Muscle of leg (tissue), 9 donors: Measurements from ENCODE around the gene SMC1A. TPM values are rescaled to one million over a fixed set of nuclear protein-coding genes. Genes with fewer than 3 reads are reported as not detected.

Experiments used
- polyA plus RNA-seq, 8 donors: library from polyadenylated mRNA; unstranded; fragments of 120-200 nt; gene quantifications; one replicate each; pipeline versions ENCODE4 v1.2.1 to v1.2.3, GENCODE V29; 2013; ENCODE audit warnings: inconsistent platforms in 1 of 8, low replicate concordance in 1 of 8; ENCODE audit not compliant: insufficient read length in 8 of 8, insufficient read depth in 1 of 8
- total RNA-seq: library from RNA; stranded (reverse); fragments of 120-200 nt; gene quantifications from one replicate; pipeline ENCODE4 v1.2.4, GENCODE V29; 2013

Gene SMC1A
- total and polyA plus RNA-seq, 9 donors = 15.5 to 73.0 (median 45.5) TPM

Other genes starting within 250 kb of the SMC1A start
- gene KDM5C, start 197.4 kb downstream of the SMC1A start, total RNA-seq = 48.2 TPM
- 10 to 100 TPM; 27.3 to 46.7 (median 36.6) TPM for gene KDM5C, start 197.4 kb downstream of the SMC1A start, polyA plus RNA-seq
- gene IQSEC2, start 141.1 kb downstream of the SMC1A start, total RNA-seq = 11.3 TPM
- gene IQSEC2, start 141.1 kb downstream of the SMC1A start, polyA plus RNA-seq = 10 to 100 TPM in 7 of 8 donors, 1 to 10 TPM in 1; 8.7 to 19.9 (median 16.0) TPM
- gene RIBC1, start 219 bp upstream of the SMC1A start, total RNA-seq = 0.31 TPM
- gene RIBC1, start 219 bp upstream of the SMC1A start, polyA plus RNA-seq = under 1 TPM; 0.43 to 0.99 (median 0.61) TPM
- 75.1 TPM for gene HSD17B10, start 11.7 kb upstream of the SMC1A start, total RNA-seq
- 10 to 100 TPM; 64.7 to 74.1 (median 70.6) TPM for gene HSD17B10, start 11.7 kb upstream of the SMC1A start, polyA plus RNA-seq